22Rv1 (cell line): ENCODE results near the gene PMEL.
"Not testable (repeated sequence)": the region's sequence is repeated elsewhere in the genome, so short reads cannot be mapped to it uniquely, and the experiment has no call there.

Experiments
- H3K27ac ChIP-seq: fragments of 450-650 bp; 2 replicates; pipeline ENCODE4 v1.5.1; 2017
- ZFX ChIP-seq: fragments of 450-650 bp; IDR thresholded peaks from 2 replicates; pipeline ENCODE4 v1.6.1; 2017; ENCODE audit warnings: antibody characterized with exemption, borderline replicate concordance
- TF ChIP-seq, protein P1 (sequence below): fragments of 450-650 bp; IDR thresholded peaks from 2 replicates; pipeline ENCODE4 v1.5.1; 2017; ENCODE audit warnings: mild to moderate bottlenecking

Gene PMEL

DNA sequence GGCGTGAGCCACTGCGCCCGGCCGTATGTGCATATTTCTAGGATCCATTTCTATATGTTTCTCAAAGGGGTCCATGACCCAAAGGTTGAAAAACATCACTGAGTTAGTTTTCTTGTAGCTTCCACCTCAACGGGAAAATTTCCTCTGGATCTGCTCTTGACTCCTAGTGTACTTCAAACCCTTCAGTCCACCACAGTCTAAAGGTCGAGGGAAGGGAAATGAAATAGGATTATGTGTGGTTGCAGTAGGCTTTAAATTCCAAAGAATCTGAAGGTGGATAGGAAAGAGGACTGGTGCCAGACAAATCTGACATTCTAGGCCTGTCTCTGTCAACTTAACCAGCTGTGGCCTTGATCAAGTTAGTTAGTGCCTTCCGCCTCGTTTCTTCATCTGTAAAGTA is 29.5 kb upstream of the PMEL start:
- TF ChIP-seq, protein P1, sequence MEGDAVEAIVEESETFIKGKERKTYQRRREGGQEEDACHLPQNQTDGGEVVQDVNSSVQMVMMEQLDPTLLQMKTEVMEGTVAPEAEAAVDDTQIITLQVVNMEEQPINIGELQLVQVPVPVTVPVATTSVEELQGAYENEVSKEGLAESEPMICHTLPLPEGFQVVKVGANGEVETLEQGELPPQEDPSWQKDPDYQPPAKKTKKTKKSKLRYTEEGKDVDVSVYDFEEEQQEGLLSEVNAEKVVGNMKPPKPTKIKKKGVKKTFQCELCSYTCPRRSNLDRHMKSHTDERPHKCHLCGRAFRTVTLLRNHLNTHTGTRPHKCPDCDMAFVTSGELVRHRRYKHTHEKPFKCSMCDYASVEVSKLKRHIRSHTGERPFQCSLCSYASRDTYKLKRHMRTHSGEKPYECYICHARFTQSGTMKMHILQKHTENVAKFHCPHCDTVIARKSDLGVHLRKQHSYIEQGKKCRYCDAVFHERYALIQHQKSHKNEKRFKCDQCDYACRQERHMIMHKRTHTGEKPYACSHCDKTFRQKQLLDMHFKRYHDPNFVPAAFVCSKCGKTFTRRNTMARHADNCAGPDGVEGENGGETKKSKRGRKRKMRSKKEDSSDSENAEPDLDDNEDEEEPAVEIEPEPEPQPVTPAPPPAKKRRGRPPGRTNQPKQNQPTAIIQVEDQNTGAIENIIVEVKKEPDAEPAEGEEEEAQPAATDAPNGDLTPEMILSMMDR: no peak
- TF ChIP-seq ZFX: no peak
- peak overlapping the region; percentile 97; the same call in 1 of the 2 replicates for H3K27ac ChIP-seq

DNA sequence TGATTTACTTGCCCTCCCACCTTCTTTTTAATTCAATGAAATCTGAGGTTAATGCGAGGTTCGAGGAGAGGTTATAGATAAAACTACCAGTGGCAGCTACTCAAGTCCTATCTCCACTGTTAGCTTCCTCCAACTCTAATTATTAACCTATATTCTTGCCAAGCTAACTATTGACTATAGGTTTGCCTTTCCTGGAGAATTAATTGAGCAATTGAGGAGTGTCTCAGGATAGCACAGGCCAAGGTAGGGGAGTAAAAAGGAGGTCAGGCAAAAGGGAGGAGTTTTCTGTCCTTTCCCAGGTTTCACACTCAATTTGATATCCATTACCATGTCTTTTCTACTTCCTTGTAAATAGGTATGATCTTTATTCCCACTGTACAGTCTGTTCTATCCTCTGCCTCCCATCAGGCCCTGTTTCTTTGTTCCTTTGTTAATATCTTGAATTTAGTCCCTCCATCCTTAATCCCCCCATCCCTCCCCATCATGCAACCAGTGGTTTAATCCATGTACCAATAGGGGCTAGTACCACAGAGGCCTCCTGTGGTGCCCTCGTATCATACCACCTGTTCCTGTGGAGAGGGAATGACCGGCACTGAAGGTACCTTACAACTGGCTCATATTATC is 27.5 kb upstream of the PMEL start:
- TF ChIP-seq ZFX: no peak
- TF ChIP-seq, protein P1: no peak
- H3K27ac ChIP-seq: peak overlapping the region; percentile 19

DNA sequence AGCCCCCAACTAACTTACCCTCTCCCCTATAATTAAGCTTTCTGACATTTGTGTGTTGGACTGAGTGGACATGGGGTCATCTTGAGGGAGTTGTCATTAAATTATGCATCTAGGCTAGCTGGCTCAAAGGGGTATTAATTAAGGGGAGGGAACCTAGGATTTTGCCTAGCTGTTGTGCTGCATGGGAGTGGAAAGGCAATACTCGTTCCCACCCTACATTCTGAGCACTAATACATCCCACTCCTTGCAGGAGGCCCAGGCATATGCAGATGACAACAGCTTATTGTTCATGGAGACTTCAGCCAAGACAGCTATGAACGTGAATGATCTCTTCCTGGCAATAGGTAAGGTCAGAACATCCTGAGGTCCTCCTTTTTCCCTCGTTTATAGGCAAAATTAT is 25.3 kb upstream of the PMEL start:
- TF ChIP-seq, protein P1: no peak
- no peak for TF ChIP-seq ZFX
- H3K27ac ChIP-seq: no peak overlapping the region

DNA sequence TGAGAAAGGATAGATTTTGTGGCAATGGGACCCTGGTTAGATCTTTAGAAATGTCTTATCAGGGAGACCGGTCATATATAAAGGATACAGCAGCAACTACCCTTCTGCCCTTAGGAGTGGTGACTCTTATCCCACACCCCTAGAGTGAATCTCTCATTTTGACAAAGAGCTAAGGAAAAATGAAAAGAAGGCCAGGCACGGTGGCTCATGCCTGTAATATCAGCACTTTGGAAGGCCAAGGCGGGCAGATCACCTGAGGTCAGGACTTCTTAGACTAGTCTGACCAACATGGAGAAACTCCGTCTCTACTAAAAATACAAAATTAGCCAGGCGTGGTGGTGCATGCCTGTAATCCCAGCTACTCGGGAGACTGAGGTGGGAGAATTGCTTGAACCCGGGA is 20.1 kb upstream of the PMEL start:
- not testable (repeated sequence) for H3K27ac ChIP-seq

DNA sequence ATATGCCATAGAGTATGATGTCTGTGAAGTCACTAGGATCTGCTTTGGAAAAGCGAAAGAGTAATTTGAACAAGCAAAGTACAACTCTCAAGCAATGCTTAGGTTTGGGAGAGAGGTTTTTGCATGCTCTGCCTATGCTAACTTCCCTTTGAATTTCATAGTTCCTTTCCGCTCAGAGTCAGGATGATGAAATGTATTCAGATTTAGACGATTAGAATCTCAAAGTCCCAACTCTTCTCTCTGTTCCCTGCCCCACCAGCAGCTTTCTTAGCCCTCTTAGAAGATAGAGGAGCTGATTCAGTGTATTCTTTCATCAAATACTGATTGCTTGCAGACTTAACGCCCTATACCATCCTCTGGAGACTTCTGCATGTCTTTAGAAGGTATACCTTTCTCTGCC is 19.5 kb upstream of the PMEL start:
- TF ChIP-seq, protein P1: no peak
- TF ChIP-seq ZFX: no peak
- no peak overlapping the region for H3K27ac ChIP-seq

DNA sequence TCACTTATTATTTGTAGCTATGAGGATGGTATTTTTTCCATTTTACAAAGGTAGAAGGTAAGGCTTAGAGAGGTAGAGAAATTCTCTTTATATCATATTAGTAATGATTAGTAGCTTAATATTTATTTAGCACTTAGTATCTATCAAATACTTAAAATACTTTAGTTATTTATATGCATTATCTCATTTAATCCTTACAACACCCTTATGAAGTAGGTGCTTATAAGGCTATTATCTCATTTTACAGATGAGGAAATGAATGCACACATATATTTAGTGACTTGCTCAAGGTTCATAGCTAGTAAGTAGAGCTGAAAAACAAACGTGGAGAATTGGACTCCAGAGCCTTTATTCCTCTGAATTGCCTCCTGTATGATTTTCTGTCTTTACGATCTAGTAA is 19.0 kb upstream of the PMEL start:
- no peak overlapping the region for H3K27ac ChIP-seq
- no peak for TF ChIP-seq ZFX
- TF ChIP-seq, protein P1: no peak

DNA sequence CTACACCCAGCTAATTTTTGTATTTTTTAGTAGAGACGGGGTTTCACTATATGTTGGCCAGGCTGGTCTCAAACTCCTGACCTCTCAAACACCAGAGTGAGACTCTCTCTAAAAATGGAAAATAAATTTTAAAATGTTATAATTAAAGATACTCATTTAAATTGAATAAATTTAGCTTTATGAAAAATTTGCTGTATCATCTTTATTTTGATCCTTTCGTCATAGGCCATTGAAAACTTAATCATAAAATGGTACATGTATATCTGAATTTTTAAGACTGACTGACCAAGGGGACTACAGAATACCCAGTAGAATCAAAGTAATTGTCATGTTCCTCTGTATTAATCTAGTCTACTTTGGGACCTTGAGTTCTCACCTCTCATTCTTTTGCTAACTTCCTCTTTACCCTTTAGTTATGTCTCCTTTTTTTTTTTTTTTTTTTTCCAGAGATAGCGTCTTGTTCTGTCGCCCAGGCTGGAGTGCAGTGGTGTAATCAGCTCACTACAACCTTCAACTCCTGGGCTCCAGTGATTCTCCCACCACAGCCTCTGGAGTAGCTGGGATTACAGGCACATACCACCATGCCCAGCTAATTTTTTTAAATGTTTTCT is 17.5 kb upstream of the PMEL start:
- no peak for TF ChIP-seq ZFX
- TF ChIP-seq, protein P1: no peak
- no peak overlapping the region for H3K27ac ChIP-seq
